OCI-LY7 (cell line): ENCODE measurements around the gene ZNF718. TPM values are rescaled to one million over a fixed set of nuclear protein-coding genes. Genes with fewer than 3 reads are reported as not detected.
"Not testable (repeated sequence)": the region's sequence is repeated elsewhere in the genome, so short reads cannot be mapped to it uniquely, and the experiment has no call there.

ENCODE experiments used
- BruUV-seq: library from RNA; stranded (reverse); fragments of 400-500 nt; replicated peaks from 2 replicates; lab custom pipeline; 2021; lab: Mats Ljungman, UMichigan
- CTCF ChIA-PET: fragments of 300-600 bp; sonication (Branson Sonifier 250); formaldehyde crosslinking; loops from one replicate; lab custom pipeline; 2022; ENCODE audit warnings: antibody characterized with exemption; ENCODE audit not compliant: unreplicated experiment; lab: Charles Lee
- POLR2A ChIA-PET: fragments of 300-600 bp; sonication (Branson Sonifier 250); formaldehyde crosslinking; loops from one replicate; lab custom pipeline; 2022; ENCODE audit warnings: antibody characterized with exemption; lab: Charles Lee
- DNase-seq: peaks from one replicate; pipeline ENCODE4 v3.0.0-alpha.2; 2015; ENCODE audit warnings: low spot score
- H2AFZ ChIP-seq: fragments of 200-600 bp; sonication (generic), shearing (Covaris generic); 2 replicates; pipeline ENCODE4 v1.6.1; 2014; ENCODE audit warnings: mild to moderate bottlenecking, antibody characterized with exemption, low read length, moderate library complexity
- H3K27ac ChIP-seq: fragments of 200-600 bp; sonication (generic); 2 replicates; pipeline ENCODE4 v1.5.1; 2014; ENCODE audit warnings: mixed run types, low read depth, mild to moderate bottlenecking, moderate library complexity, low read length, inconsistent platforms; ENCODE audit not compliant: poor library complexity, severe bottlenecking
- H3K36me3 ChIP-seq: fragments of 200-600 bp; sonication (generic); 2 replicates; pipeline ENCODE4 v1.6.1; 2014; ENCODE audit warnings: mild to moderate bottlenecking, antibody characterized with exemption, low read length, moderate library complexity, mixed read lengths; ENCODE audit not compliant: insufficient read depth
- H3K4me1 ChIP-seq: fragments of 200-600 bp; sonication (generic); 2 replicates; pipeline ENCODE4 v1.5.1; 2014; ENCODE audit warnings: mild to moderate bottlenecking, low read length; ENCODE audit not compliant: insufficient read depth, poor library complexity, severe bottlenecking
- H3K4me2 ChIP-seq: fragments of 200-600 bp; sonication (generic); 2 replicates; pipeline ENCODE4 v1.6.1; 2014; ENCODE audit warnings: mild to moderate bottlenecking, low read length
- H3K4me3 ChIP-seq: fragments of 200-600 bp; sonication (generic); 2 replicates; pipeline ENCODE4 v1.5.1; 2014; ENCODE audit warnings: mild to moderate bottlenecking, low read depth, low read length; ENCODE audit not compliant: poor library complexity, severe bottlenecking
- H3K79me2 ChIP-seq: fragments of 200-600 bp; sonication (generic); 2 replicates; pipeline ENCODE4 v1.6.1; 2016; ENCODE audit warnings: low read depth, mild to moderate bottlenecking, low read length, moderate library complexity, mixed read lengths; ENCODE audit not compliant: insufficient read depth
- H3K9me2 ChIP-seq: fragments of 200-600 bp; sonication (generic); 2 replicates; pipeline ENCODE4 v1.6.1; 2016; ENCODE audit warnings: mild to moderate bottlenecking, low read length, mixed read lengths; ENCODE audit not compliant: insufficient read depth
- H3K9me3 ChIP-seq: fragments of 200-600 bp; sonication (generic); 2 replicates; pipeline ENCODE4 v1.6.1; 2014; ENCODE audit warnings: mild to moderate bottlenecking, mixed run types, low read length, mixed read lengths
- H4K20me1 ChIP-seq: fragments of 200-600 bp; sonication (generic); 2 replicates; pipeline ENCODE4 v1.6.1; 2014; ENCODE audit warnings: mild to moderate bottlenecking, antibody characterized with exemption, low read length, moderate library complexity, mixed read lengths; ENCODE audit not compliant: insufficient read depth
- EZH2phosphoT487 ChIP-seq: fragments of 200-600 bp; sonication (generic); IDR thresholded peaks from 2 replicates; pipeline ENCODE4 v1.6.1; 2018; ENCODE audit warnings: low read depth, borderline replicate concordance, mild to moderate bottlenecking, mixed run types, antibody characterized with exemption, low read length, moderate library complexity, mixed read lengths
- intact Hi-C: fragments of 100-400 bp; cut with micrococcal nuclease; formaldehyde crosslinking; loops from one replicate; pipeline ENCODE4 v1.10.0; 2022; ENCODE audit not compliant: unreplicated experiment
- total RNA-seq, 2 experiments: library from RNA; depleted of rRNA in 1 of 2; stranded (reverse); fragments of >200 nt in 1 of 2; shearing (Covaris generic) in 1 of 2; gene quantifications; 2 replicates each; pipeline ENCODE4 v1.2.3, GENCODE V29; 2014 to 2022
- TF ChIP-seq, protein P1 (sequence below): fragments of 200-600 bp; sonication (generic); conservative IDR thresholded peaks from 2 replicates; pipeline ENCODE4 v1.5.1; 2014; ENCODE audit warnings: mild to moderate bottlenecking, antibody characterized with exemption, low read length, moderate library complexity, mixed read lengths

Gene ZNF718
- total RNA-seq, 2 experiments from 2014 or later = 13.2 to 18.7 TPM

DNA sequence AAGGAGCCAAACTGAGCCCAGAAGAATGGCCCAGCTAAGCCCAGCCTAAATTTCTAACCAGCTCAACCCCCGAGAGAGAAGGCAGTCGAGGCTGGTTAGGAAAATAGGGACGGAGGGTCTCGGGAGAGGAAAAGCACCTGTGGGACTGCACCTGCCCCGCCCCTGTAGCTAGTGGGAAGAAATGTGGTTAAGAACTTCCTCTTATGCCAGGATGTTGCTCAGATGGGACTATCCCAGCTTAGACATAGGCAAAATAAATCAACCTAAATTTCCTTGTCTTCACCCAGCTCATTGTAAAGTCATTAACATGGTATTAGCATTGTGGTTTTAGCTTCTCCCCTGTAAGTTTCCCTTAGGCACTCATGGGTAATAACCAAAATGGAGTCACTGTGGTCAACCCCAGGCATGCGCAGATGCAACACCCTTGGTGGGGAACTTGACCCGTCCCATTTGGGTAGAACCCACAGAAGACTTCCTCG is 86.8 kb downstream of the ZNF718 start:
- peak overlapping the region; percentile 23 for H3K27ac ChIP-seq
- POLR2A ChIA-PET = interaction anchor here (0.7 kb wide), 1 partner anchor 52 kb away, joined by 3 read pairs; no protein-coding TSS in a partner anchor
- CTCF ChIA-PET = no interaction called here
- H3K9me3 ChIP-seq = peaks cover 23% of the 10 kb centered on the region; the same call in 1 of the 2 replicates
- H3K4me2 ChIP-seq = peak overlapping the region; percentile 18
- peaks cover 12% of the 10 kb centered on the region for H3K36me3 ChIP-seq
- no TSS peak for BruUV-seq
- intact Hi-C loops = no loop called here
- TF ChIP-seq, protein P1, sequence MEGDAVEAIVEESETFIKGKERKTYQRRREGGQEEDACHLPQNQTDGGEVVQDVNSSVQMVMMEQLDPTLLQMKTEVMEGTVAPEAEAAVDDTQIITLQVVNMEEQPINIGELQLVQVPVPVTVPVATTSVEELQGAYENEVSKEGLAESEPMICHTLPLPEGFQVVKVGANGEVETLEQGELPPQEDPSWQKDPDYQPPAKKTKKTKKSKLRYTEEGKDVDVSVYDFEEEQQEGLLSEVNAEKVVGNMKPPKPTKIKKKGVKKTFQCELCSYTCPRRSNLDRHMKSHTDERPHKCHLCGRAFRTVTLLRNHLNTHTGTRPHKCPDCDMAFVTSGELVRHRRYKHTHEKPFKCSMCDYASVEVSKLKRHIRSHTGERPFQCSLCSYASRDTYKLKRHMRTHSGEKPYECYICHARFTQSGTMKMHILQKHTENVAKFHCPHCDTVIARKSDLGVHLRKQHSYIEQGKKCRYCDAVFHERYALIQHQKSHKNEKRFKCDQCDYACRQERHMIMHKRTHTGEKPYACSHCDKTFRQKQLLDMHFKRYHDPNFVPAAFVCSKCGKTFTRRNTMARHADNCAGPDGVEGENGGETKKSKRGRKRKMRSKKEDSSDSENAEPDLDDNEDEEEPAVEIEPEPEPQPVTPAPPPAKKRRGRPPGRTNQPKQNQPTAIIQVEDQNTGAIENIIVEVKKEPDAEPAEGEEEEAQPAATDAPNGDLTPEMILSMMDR = no peak
- no peak for TF ChIP-seq EZH2phosphoT487
- H4K20me1 ChIP-seq = no peaks in the 10 kb centered on the region
- no peaks in the 10 kb centered on the region for H3K79me2 ChIP-seq
- peaks cover 17% of the 10 kb centered on the region for H3K4me1 ChIP-seq
- H2AFZ ChIP-seq = no peak overlapping the region
- H3K4me3 ChIP-seq = no peak overlapping the region
- DNase-seq = peak; percentile 31
- no peaks in the 10 kb centered on the region for H3K9me2 ChIP-seq

DNA sequence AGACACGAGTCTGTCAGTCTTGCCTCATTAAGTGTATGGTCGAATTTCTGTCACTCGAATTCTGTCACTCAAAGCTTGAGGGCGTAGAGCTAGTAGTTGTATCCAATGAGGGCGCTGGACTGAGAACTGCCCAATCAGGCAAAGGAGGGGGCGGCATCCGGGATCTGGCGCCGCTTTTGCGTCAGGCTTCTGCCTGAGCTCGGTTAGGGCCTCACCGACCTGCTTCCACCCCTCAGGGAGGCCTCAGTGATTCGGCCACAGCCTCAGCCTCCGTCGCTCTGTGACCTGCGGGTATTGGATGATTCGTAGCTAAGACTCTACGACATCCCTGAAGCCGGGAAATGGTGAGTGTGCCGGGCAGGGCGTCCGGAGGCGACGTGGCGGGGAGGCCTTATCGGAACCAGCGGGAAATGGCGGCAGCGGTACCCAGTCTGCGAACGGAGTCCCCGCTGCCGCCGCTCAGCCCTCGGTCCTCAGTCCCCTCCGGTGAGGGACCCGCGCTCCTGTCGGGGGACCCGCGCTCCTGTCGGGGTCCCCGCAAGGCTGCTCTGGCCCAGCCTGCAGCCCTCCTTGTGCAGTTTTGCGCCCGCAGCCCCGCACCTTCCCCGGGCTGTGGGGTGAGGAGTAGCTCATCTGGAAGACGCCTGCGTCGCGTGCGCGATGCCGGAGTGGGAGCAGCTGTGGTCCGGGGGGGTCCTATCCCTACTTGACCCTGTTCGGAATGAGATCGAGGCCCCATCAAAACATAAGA is 88.3 kb downstream of the ZNF718 start:
- ChIA-PET POLR2A (interaction anchor here (0.6 kb wide), 1 partner anchor 145 kb away, joined by 3 read pairs; no protein-coding TSS in a partner anchor), CTCF (no interaction called here)
- H2AFZ ChIP-seq = no peak overlapping the region
- no peak overlapping the region for H3K4me2 ChIP-seq
- no peaks in the 10 kb centered on the region for H3K9me2 ChIP-seq
- intact Hi-C loops = no loop called here
- TF ChIP-seq, protein P1 = no peak
- TF ChIP-seq EZH2phosphoT487 = no peak
- H3K4me1 ChIP-seq = peaks cover 33% of the 10 kb centered on the region
- no peak overlapping the region for H3K27ac ChIP-seq
- DNase-seq = no peak
- H3K4me3 ChIP-seq = no peak overlapping the region
- H3K9me3 ChIP-seq = peaks cover 23% of the 10 kb centered on the region; the same call in 1 of the 2 replicates
- BruUV-seq = no TSS peak
- H3K36me3 ChIP-seq = peaks cover 9% of the 10 kb centered on the region
- no peaks in the 10 kb centered on the region for H4K20me1 ChIP-seq
- no peaks in the 10 kb centered on the region for H3K79me2 ChIP-seq

DNA sequence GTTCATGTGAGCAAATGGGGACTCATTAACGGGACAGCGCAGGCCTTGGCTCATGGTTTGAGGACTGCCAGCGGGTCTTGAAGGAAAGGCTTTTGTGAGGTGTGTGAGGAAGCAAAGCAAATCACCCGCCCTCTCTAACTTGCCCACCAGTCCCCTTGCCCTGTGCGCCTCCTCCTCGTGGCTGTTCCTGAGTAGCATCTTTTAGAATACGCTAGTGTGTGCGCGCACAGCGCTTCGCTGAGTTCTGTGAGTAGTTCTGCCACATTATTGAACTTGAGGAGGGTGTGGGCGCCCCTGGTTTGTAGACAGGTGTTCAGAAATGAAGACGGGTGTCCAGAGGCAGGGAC is 88.9 kb downstream of the ZNF718 start:
- intact Hi-C loops, H4K20me1 ChIP-seq, H3K36me3 ChIP-seq, H3K4me2 ChIP-seq, POLR2A ChIA-PET, BruUV-seq, H3K9me2 ChIP-seq, H3K27ac ChIP-seq, CTCF ChIA-PET, H3K4me3 ChIP-seq, DNase-seq, H2AFZ ChIP-seq, H3K79me2 ChIP-seq: not testable (repeated sequence)
- peaks cover 23% of the 10 kb centered on the region; the same call in 1 of the 2 replicates for H3K9me3 ChIP-seq
- H3K4me1 ChIP-seq = peaks cover 38% of the 10 kb centered on the region

Other genes starting within 250 kb of the ZNF718 start
- gene ZNF595, start 71.2 kb upstream of the ZNF718 start, total RNA-seq (2014; rRNA removed; shearing (Covaris generic)) = 1.8 and 1.9 TPM in 2 replicates
- 1.6 and 1.8 TPM in 2 replicates for gene ZNF595, start 71.2 kb upstream of the ZNF718 start, total RNA-seq (2022)
- gene ZNF732, start 181.0 kb downstream of the ZNF718 start, total RNA-seq (2014; rRNA removed; shearing (Covaris generic)) = not detected in 2 replicates
- gene ZNF732, start 181.0 kb downstream of the ZNF718 start, total RNA-seq (2022) = not detected in 2 replicates
- 26.9 and 27.9 TPM in 2 replicates for gene ZNF141, start 213.3 kb downstream of the ZNF718 start, total RNA-seq (2014; rRNA removed; shearing (Covaris generic))
- gene ZNF141, start 213.3 kb downstream of the ZNF718 start, total RNA-seq (2022) = 19.8 and 26.9 TPM in 2 replicates